HEK293T (cell line): ENCODE measurements around the gene PPT2.

Experiments
- BHLHE40 ChIP-seq: fragments of 450-650 bp; IDR thresholded peaks from 2 replicates; pipeline ENCODE4 v1.6.1; 2016; ENCODE audit warnings: mild to moderate bottlenecking, moderate library complexity, borderline replicate concordance
- ELF4 ChIP-seq: fragments of 450-650 bp; IDR thresholded peaks from 2 replicates; pipeline ENCODE4 v1.6.1; 2017; ENCODE audit warnings: antibody characterized with exemption
- FOXA1 ChIP-seq: fragments of 450-650 bp; IDR thresholded peaks from 2 replicates; pipeline ENCODE4 v1.6.1; 2016; ENCODE audit warnings: mild to moderate bottlenecking
- FOXK2 ChIP-seq: fragments of 450-650 bp; IDR thresholded peaks from 2 replicates; pipeline ENCODE4 v1.6.1; 2016; ENCODE audit warnings: mild to moderate bottlenecking
- FOXM1 ChIP-seq: fragments of 450-650 bp; IDR thresholded peaks from 2 replicates; pipeline ENCODE4 v1.6.1; 2017; ENCODE audit warnings: mild to moderate bottlenecking, borderline replicate concordance
- HDGF ChIP-seq: fragments of 450-650 bp; IDR thresholded peaks from 2 replicates; pipeline ENCODE4 v1.6.1; 2017; ENCODE audit warnings: antibody characterized with exemption, borderline replicate concordance
- L3MBTL2 ChIP-seq: fragments of 450-650 bp; conservative IDR thresholded peaks from 2 replicates; pipeline ENCODE4 v1.6.1; 2016; ENCODE audit warnings: mild to moderate bottlenecking
- LEF1 ChIP-seq: fragments of 450-650 bp; IDR thresholded peaks from 2 replicates; pipeline ENCODE4 v1.6.1; 2017; ENCODE audit warnings: mild to moderate bottlenecking, borderline replicate concordance
- NFRKB ChIP-seq: fragments of 450-650 bp; IDR thresholded peaks from 2 replicates; pipeline ENCODE4 v1.6.1; 2016; ENCODE audit warnings: mild to moderate bottlenecking, moderate library complexity
- PKNOX1 ChIP-seq: fragments of 450-650 bp; IDR thresholded peaks from 2 replicates; pipeline ENCODE4 v1.6.1; 2016
- SP1 ChIP-seq: fragments of 450-650 bp; IDR thresholded peaks from 2 replicates; pipeline ENCODE4 v1.6.1; 2017
- SUZ12 ChIP-seq: fragments of 450-650 bp; IDR thresholded peaks from 2 replicates; pipeline ENCODE4 v1.6.1; 2016; ENCODE audit warnings: mild to moderate bottlenecking
- ZNF384 ChIP-seq: fragments of 450-650 bp; IDR thresholded peaks from 2 replicates; pipeline ENCODE4 v1.6.1; 2016

DNA sequence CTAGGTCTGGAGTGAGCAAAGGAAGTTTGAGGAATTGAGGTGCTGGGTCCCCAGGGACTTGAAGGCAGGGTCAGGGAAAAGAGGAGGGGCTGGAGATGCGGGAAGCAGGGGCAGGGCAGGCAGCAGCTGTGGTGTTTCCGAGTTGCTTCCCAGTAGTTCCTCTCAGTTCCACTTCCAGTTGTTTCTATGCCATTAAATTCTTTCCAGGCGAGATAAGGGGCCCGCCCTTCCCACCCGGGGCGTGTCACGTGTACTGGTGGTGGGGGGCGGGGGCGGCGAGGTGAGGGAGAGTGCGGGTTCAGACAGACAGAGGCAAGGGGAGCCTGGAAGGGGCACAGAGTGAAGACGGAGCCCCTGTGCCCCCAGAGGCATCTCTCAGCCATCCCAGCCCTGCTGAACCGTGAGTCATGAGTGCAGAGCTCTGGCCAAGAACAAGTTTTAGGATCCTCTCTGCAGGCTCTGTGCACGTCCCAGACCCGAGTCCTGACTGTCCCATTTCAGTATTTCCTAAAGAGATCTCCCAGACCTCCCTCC, 45.8 kb upstream of the PPT2 start:
- TF ChIP-seq HDGF (no peak), LEF1 (no peak), ELF4 (no peak), NFRKB (no peak), BHLHE40 (no peak), FOXM1 (no peak), FOXA1 (no peak), PKNOX1 (no peak), SP1 (no peak), ZNF384 (no peak), FOXK2 (no peak), L3MBTL2 (no peak), SUZ12 (no peak)
